22Rv1 (cell line): Measurements from ENCODE around the gene RTN4RL1.

Source experiments
- CTCF ChIP-seq: fragments of 450-650 bp; IDR thresholded peaks from 2 replicates; pipeline ENCODE4 v1.5.1; 2017; ENCODE audit warnings: mild to moderate bottlenecking
- ZFX ChIP-seq: fragments of 450-650 bp; IDR thresholded peaks from 2 replicates; pipeline ENCODE4 v1.6.1; 2017; ENCODE audit warnings: antibody characterized with exemption, borderline replicate concordance

GRCh38 chr17:1928976-1929375 is 96.2 kb downstream of the RTN4RL1 start:
- no peak for TF ChIP-seq CTCF
- no peak for TF ChIP-seq ZFX
